GM18870 (cell line): ENCODE results near the gene SERPINF2.
"Not testable (repeated sequence)": the region's sequence is repeated elsewhere in the genome, so short reads cannot be mapped to it uniquely, and the experiment has no call there.

Source experiments
- ATAC-seq: cut with Tn5 transposase; IDR thresholded peaks from one replicate; pipeline ENCODE4 v1.9.1; 2021; ENCODE audit warnings: moderate library complexity; ENCODE audit not compliant: unreplicated experiment

Gene SERPINF2

GRCh38 chr17:1742371-1743087 is at the start of gene SERPINF2:
Gene SERPINF2, plus strand, starts transcription at chr17:1742871. Its CDS starts 2,125 bp downstream, at chr17:1744996.
- ATAC-seq = no peak

GRCh38 chr17:1693339-1693738 is 49.3 kb upstream of the SERPINF2 start:
- ATAC-seq = no peak

GRCh38 chr17:1695365-1695764 is 47.3 kb upstream of the SERPINF2 start:
- ATAC-seq = no peak

- no peak for ATAC-seq
These were observed 45.0 kb upstream of the SERPINF2 start for GRCh38 chr17:1697681-1698080.

- ATAC-seq = not testable (repeated sequence)
These were observed 42.8 kb upstream of the SERPINF2 start for GRCh38 chr17:1699891-1700290.

GRCh38 chr17:1703063-1703462 is 39.6 kb upstream of the SERPINF2 start:
- no peak for ATAC-seq

GRCh38 chr17:1705004-1705403 is 37.7 kb upstream of the SERPINF2 start:
- ATAC-seq = no peak

- no peak for ATAC-seq
These were observed 35.6 kb upstream of the SERPINF2 start for GRCh38 chr17:1707107-1707506.

- not testable (repeated sequence) for ATAC-seq
These were observed 33.8 kb upstream of the SERPINF2 start for GRCh38 chr17:1708791-1709346.

- no peak for ATAC-seq
These were observed 33.2 kb upstream of the SERPINF2 start for GRCh38 chr17:1709403-1709951.

GRCh38 chr17:1709971-1710806 is 32.5 kb upstream of the SERPINF2 start, which contains the start of gene TLCD2:
Gene TLCD2, minus strand, starts transcription at chr17:1710377. Its CDS starts 135 bp downstream, at chr17:1710242.
- no peak for ATAC-seq

- no peak for ATAC-seq
These were observed 31.7 kb upstream of the SERPINF2 start for GRCh38 chr17:1710807-1711553.

GRCh38 chr17:1711804-1712203 is 30.9 kb upstream of the SERPINF2 start:
- ATAC-seq = no peak

GRCh38 chr17:1712271-1712670 is 30.4 kb upstream of the SERPINF2 start:
- no peak for ATAC-seq

GRCh38 chr17:1713160-1713877 is 29.4 kb upstream of the SERPINF2 start:
- no peak for ATAC-seq

- no peak for ATAC-seq
These were observed 28.7 kb upstream of the SERPINF2 start for GRCh38 chr17:1713878-1714426.

GRCh38 chr17:1714427-1714979 is 28.2 kb upstream of the SERPINF2 start:
- ATAC-seq = no peak

GRCh38 chr17:1714980-1715802 is 27.5 kb upstream of the SERPINF2 start:
- ATAC-seq = no peak

GRCh38 chr17:1715803-1716075 is 26.9 kb upstream of the SERPINF2 start:
- no peak for ATAC-seq
